Activated CD4-positive, alpha-beta T cell treated with anti-CD3 and anti-CD28 coated beads, Interleukin-2, amount 50 U/mL, for 24 hours (primary cell): ENCODE data around the gene ETAA1.

ENCODE experiments used
- DNase-seq, 2 donors: peaks; one replicate each; pipeline ENCODE4 v3.0.0-alpha.2; 2020; ENCODE audit warnings: low read depth in 1 of 2, low spot score in 1 of 2

ETAA1 gene

GRCh38 chr2:67397143-67397986 is at the start of gene ETAA1:
TSS of gene ETAA1 (plus strand) at chr2:67397333. CDS start at chr2:67397449, 116 bp downstream.
- DNase-seq = peak; percentile 84 to 90

- no peak for DNase-seq
These were observed 30.2 kb upstream of the ETAA1 start for GRCh38 chr2:67366832-67367412.

- no peak for DNase-seq
These were observed 22.7 kb upstream of the ETAA1 start for GRCh38 chr2:67374481-67374880.

GRCh38 chr2:67374949-67375348 is 22.2 kb upstream of the ETAA1 start:
- no peak for DNase-seq

GRCh38 chr2:67378555-67378954 is 18.6 kb upstream of the ETAA1 start:
- no peak for DNase-seq

- no peak for DNase-seq
These were observed 18.1 kb upstream of the ETAA1 start for GRCh38 chr2:67379048-67379447.

GRCh38 chr2:67384123-67384822 is 12.9 kb upstream of the ETAA1 start:
- DNase-seq = no peak

- no peak for DNase-seq
These were observed 8.5 kb upstream of the ETAA1 start for GRCh38 chr2:67388680-67389079.

- DNase-seq = no peak
These were observed 7.8 kb upstream of the ETAA1 start for GRCh38 chr2:67389286-67389685.

- DNase-seq = no peak
These were observed 7.3 kb upstream of the ETAA1 start for GRCh38 chr2:67389788-67390187.

- no peak for DNase-seq
These were observed 3.9 kb upstream of the ETAA1 start for GRCh38 chr2:67393237-67393636.

GRCh38 chr2:67394734-67395133 is 2.4 kb upstream of the ETAA1 start:
- no peak for DNase-seq

GRCh38 chr2:67399144-67399543 is 2.0 kb downstream of the ETAA1 start:
- no peak for DNase-seq

GRCh38 chr2:67399831-67400489 is 2.8 kb downstream of the ETAA1 start:
- DNase-seq = no peak

GRCh38 chr2:67400560-67401485 is 3.7 kb downstream of the ETAA1 start:
- no peak for DNase-seq

- no peak for DNase-seq
These were observed 11.2 kb downstream of the ETAA1 start for GRCh38 chr2:67408346-67408745.

GRCh38 chr2:67412424-67412823 is 15.3 kb downstream of the ETAA1 start:
- no peak for DNase-seq

GRCh38 chr2:67414867-67415266 is 17.7 kb downstream of the ETAA1 start:
- DNase-seq = no peak

GRCh38 chr2:67416136-67416535 is 19.0 kb downstream of the ETAA1 start:
- no peak for DNase-seq

- no peak for DNase-seq
These were observed 26.4 kb downstream of the ETAA1 start for GRCh38 chr2:67423489-67423888.

- no peak for DNase-seq
These were observed 39.1 kb downstream of the ETAA1 start for GRCh38 chr2:67436221-67436620.
